ENCODE data around the gene ST7. TPM values are rescaled to one million over a fixed set of nuclear protein-coding genes. Genes with fewer than 3 reads are reported as not detected.

ST7 gene
- total RNA-seq, 4 donors from 2014 or later, result 13.5 to 24.9 (median 18.6) TPM

DNA sequence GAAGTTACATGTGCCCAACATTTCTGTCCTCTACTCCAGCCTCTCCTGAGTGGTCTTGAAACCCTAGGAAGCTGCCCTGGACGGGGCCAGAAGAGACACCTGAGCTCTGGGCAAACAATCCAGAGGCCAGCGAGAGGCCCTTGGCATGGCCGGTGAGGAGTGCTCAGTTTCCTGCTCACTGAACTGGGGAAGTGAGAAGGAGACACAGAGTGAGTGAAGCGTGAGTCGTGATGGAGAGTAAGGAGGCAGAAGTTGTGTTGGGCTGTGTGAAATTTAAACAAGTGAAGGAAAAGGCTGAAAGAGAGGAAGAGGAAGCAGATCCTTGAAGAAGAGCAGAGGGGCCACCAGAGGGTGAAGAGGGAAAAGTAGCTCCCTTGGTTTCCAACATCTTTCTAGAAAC is 296.4 kb downstream of the ST7 start:
- DNase-seq (ENCODE audit: low spot score in 2 of 2), result no peak
- Histone ChIP-seq H3K4me3 (no peak overlapping the region), H3K4me1 (no peaks in the 10 kb centered on the region), H3K9me3 (peaks cover 0 to 6% (median 0%) of the 10 kb centered on the region in 4 donors), H3K27me3 (no peaks in the 10 kb centered on the region), H3K27ac (no peak overlapping the region), H3K36me3 (no peaks in the 10 kb centered on the region)
- WGBS, 2 donors, result 83 to 87% methylated on average over 5 of the region's 5 CpGs
- TF ChIP-seq POLR2A (IDR thresholded peaks at IDR 0.05) (no peak), EP300 (IDR thresholded peaks at IDR 0.05) (no peak)
- TF ChIP-seq, protein P1, sequence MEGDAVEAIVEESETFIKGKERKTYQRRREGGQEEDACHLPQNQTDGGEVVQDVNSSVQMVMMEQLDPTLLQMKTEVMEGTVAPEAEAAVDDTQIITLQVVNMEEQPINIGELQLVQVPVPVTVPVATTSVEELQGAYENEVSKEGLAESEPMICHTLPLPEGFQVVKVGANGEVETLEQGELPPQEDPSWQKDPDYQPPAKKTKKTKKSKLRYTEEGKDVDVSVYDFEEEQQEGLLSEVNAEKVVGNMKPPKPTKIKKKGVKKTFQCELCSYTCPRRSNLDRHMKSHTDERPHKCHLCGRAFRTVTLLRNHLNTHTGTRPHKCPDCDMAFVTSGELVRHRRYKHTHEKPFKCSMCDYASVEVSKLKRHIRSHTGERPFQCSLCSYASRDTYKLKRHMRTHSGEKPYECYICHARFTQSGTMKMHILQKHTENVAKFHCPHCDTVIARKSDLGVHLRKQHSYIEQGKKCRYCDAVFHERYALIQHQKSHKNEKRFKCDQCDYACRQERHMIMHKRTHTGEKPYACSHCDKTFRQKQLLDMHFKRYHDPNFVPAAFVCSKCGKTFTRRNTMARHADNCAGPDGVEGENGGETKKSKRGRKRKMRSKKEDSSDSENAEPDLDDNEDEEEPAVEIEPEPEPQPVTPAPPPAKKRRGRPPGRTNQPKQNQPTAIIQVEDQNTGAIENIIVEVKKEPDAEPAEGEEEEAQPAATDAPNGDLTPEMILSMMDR (IDR thresholded peaks at IDR 0.05), result no peak

DNA sequence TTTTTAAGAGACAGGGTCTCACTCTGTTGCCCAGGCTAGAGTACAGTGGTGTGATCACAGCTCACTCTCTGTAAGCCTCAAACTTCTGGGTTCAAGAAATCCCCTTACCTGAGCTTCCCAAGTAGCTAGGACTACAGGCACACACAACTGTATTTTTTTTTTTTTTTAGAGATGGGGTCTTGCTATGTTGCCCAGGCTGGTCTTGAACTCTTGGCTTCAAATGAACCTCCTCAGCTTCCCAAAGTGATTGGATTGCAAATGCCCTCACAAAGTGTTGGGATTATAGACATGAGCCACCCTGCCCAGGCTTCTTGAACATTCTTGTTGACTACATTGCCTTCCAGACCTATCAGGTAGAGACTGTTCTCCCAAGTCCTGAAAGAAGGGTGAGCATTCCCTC is 296.9 kb downstream of the ST7 start:
- TF ChIP-seq POLR2A (IDR thresholded peaks at IDR 0.05), result no peak
- DNase-seq (ENCODE audit: low spot score in 2 of 2), result no peak
- no peaks in the 10 kb centered on the region for H3K36me3 ChIP-seq
- no peaks in the 10 kb centered on the region for H3K27me3 ChIP-seq
- H3K27ac ChIP-seq, result no peak overlapping the region
- peaks cover 0 to 3% (median 0%) of the 10 kb centered on the region in 4 donors for H3K9me3 ChIP-seq
- no peak overlapping the region for H3K4me3 ChIP-seq
- H3K4me1 ChIP-seq, result no peaks in the 10 kb centered on the region

DNA sequence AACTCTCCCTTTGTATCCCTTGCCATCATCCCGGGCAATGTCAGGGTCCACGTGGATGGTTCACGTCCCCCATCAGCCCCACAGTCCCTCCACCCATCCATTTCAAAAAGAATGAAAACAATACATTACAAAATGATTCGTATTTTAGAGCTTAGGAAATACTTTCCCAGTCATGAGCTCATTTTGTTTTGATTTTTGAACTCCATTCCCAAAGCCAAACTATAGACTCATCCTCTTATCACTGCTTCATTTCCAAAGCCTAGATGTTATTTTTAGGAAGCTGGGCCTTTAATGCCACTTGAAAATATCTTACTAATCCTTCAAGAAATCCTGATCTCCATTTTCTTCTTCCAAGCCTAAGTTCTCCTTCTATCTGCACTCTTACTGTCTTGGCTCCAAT is 297.5 kb downstream of the ST7 start:
- H3K36me3 ChIP-seq, result no peaks in the 10 kb centered on the region
- no peak overlapping the region for H3K4me3 ChIP-seq
- DNase-seq (ENCODE audit: low spot score in 2 of 2), result no peak
- 62 to 76% methylated on average over 4 of the region's 4 CpGs for WGBS, 2 donors
- H3K27ac ChIP-seq, result no peak overlapping the region
- no peaks in the 10 kb centered on the region for H3K27me3 ChIP-seq
- peaks cover 0 to 2% (median 0%) of the 10 kb centered on the region in 4 donors for H3K9me3 ChIP-seq
- no peak for TF ChIP-seq EP300 (IDR thresholded peaks at IDR 0.05)
- no peak for TF ChIP-seq POLR2A (IDR thresholded peaks at IDR 0.05)
- TF ChIP-seq, protein P1 (IDR thresholded peaks at IDR 0.05), result no peak
- H3K4me1 ChIP-seq, result no peaks in the 10 kb centered on the region

DNA sequence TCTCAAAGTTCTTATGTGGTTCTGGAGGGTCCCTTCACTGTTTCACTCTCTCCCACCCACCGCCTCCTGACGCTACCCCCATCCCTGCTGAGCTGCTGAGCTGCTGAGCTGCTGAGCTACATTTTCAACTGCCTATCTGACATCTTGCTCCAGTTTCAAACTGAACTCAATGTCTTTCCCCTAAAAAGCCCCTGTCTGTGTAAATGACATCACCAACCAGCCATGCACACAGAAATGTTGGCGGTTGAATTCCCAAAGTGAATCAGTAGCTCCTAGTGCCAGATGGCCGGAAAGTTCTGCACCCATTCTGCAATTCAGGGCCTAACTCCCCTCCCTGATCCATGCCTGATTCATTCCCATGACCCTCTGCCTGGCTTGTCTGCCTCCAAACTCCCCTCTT is 298.4 kb downstream of the ST7 start:
- H3K4me1 ChIP-seq, result no peaks in the 10 kb centered on the region
- no peaks in the 10 kb centered on the region for H3K27me3 ChIP-seq
- TF ChIP-seq, protein P1 (IDR thresholded peaks at IDR 0.05), result no peak
- no peak for TF ChIP-seq EP300 (IDR thresholded peaks at IDR 0.05)
- no peak for TF ChIP-seq POLR2A (IDR thresholded peaks at IDR 0.05)
- no peak overlapping the region for H3K4me3 ChIP-seq
- H3K36me3 ChIP-seq, result no peaks in the 10 kb centered on the region
- no peaks in the 10 kb centered on the region for H3K9me3 ChIP-seq
- no peak for DNase-seq (ENCODE audit: low spot score in 2 of 2)
- H3K27ac ChIP-seq, result no peak overlapping the region
- 81 to 86% methylated on average over 4 of the region's 4 CpGs for WGBS, 2 donors

DNA sequence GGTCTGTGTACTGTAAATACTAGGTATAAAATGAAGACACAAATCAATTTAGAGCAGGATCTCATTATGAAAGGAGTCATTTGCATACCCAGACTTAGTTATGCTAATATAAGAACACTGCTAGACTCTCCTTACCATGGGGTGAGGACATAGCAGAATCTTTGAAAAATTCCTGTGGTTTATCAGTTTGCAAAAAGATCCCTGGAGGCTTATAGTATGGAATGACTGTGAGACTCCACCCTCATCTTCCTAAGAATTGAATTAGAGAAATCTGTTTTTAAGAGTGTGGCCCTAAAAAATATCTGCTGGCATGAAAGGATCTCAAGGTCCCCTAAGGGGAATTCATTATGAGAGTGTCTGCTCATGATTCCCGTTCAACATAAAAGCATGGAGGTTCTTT is 306.3 kb downstream of the ST7 start:
- no peak overlapping the region for H3K4me3 ChIP-seq
- no peaks in the 10 kb centered on the region for H3K36me3 ChIP-seq
- H3K4me1 ChIP-seq, result no peaks in the 10 kb centered on the region
- H3K27ac ChIP-seq, result no peak overlapping the region
- no peaks in the 10 kb centered on the region for H3K9me3 ChIP-seq
- no peaks in the 10 kb centered on the region for H3K27me3 ChIP-seq
- no peak for DNase-seq (ENCODE audit: low spot score in 2 of 2)
- 28 to 29% methylated on average over 1 of the region's 1 CpG for WGBS, 2 donors
- no peak for TF ChIP-seq POLR2A (IDR thresholded peaks at IDR 0.05)
- TF ChIP-seq EP300 (IDR thresholded peaks at IDR 0.05), result no peak
- TF ChIP-seq, protein P1 (IDR thresholded peaks at IDR 0.05), result no peak

DNA sequence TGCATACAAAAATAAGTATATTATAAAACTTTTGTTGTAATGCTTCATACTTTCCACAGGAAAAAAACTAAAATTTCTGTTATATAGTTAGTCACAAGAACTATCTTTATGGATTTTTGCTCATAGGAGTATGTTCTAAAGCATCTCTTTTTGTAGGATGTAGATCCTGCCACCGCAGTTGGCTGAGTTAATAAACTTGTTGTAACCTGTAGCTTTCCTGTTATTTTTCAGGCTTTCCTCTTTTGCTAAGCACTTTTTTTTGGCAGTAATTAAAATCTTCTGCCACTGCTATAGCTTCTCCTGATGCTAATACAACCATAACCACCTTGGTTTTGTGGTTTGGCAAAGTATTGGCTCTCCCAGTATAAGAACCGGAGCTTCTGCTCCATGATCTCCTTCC is 309.2 kb downstream of the ST7 start:
- Histone ChIP-seq H3K9me3 (no peaks in the 10 kb centered on the region), H3K27ac (no peak overlapping the region), H3K27me3 (no peaks in the 10 kb centered on the region), H3K4me3 (no peak overlapping the region), H3K4me1 (no peaks in the 10 kb centered on the region), H3K36me3 (no peaks in the 10 kb centered on the region)
- WGBS, 2 donors, result 94 to 97% methylated on average over 2 of the region's 2 CpGs
- DNase-seq (ENCODE audit: low spot score in 2 of 2), result no peak
- TF ChIP-seq, protein P1 (IDR thresholded peaks at IDR 0.05), result no peak
- TF ChIP-seq EP300 (IDR thresholded peaks at IDR 0.05), result no peak
- TF ChIP-seq POLR2A (IDR thresholded peaks at IDR 0.05), result no peak

Measured in tibial nerve (tissue), 4 donors.